ENCODE data around the gene DNAJB6.

Gene DNAJB6

GRCh38 chr7:157438121-157439025 lies 101.6 kb downstream of the DNAJB6 start:
- H3K36me3 ChIP-seq (ENCODE audit: control insufficient read depth in 5 of 5, insufficient read depth in 5 of 5, low read length in 5 of 5): no peaks in the 10 kb centered on the region
- H3K4me1 ChIP-seq (ENCODE audit: control insufficient read depth in 5 of 5, insufficient read depth in 5 of 5, low read length in 5 of 5): no peaks in the 10 kb centered on the region
- no peak overlapping the region for H3K9ac ChIP-seq (ENCODE audit: low read length in 5 of 5)
- no peaks in the 10 kb centered on the region for H3K9me3 ChIP-seq (ENCODE audit: control insufficient read depth in 5 of 5, low read length in 5 of 5)
- H3K4me3 ChIP-seq (ENCODE audit: low read depth in 1 of 5, low read length in 5 of 5): no peak overlapping the region
- H3K27me3 ChIP-seq (ENCODE audit: control insufficient read depth in 5 of 5, insufficient read depth in 4 of 5, low read length in 5 of 5): peaks cover 2 to 11% (median 5%) of the 10 kb centered on the region in 5 donors
- no peak overlapping the region for H3K27ac ChIP-seq (ENCODE audit: low read depth, low read length)

GRCh38 chr7:157439149-157439548 lies 102.3 kb downstream of the DNAJB6 start:
- Histone ChIP-seq H3K27me3 (ENCODE audit: control insufficient read depth in 5 of 5, insufficient read depth in 4 of 5, low read length in 5 of 5) (peaks cover 3 to 11% (median 6%) of the 10 kb centered on the region in 5 donors), H3K4me3 (ENCODE audit: low read depth in 1 of 5, low read length in 5 of 5) (no peak overlapping the region), H3K9ac (ENCODE audit: low read length in 5 of 5) (no peak overlapping the region), H3K9me3 (ENCODE audit: control insufficient read depth in 5 of 5, low read length in 5 of 5) (no peaks in the 10 kb centered on the region), H3K4me1 (ENCODE audit: control insufficient read depth in 5 of 5, insufficient read depth in 5 of 5, low read length in 5 of 5) (no peaks in the 10 kb centered on the region), H3K36me3 (ENCODE audit: control insufficient read depth in 5 of 5, insufficient read depth in 5 of 5, low read length in 5 of 5) (no peaks in the 10 kb centered on the region), H3K27ac (ENCODE audit: low read depth, low read length) (no peak overlapping the region)

- Histone ChIP-seq H3K36me3 (ENCODE audit: control insufficient read depth in 5 of 5, insufficient read depth in 5 of 5, low read length in 5 of 5) (no peaks in the 10 kb centered on the region), H3K4me1 (ENCODE audit: control insufficient read depth in 5 of 5, insufficient read depth in 5 of 5, low read length in 5 of 5) (no peaks in the 10 kb centered on the region), H3K27ac (ENCODE audit: low read depth, low read length) (no peak overlapping the region), H3K9me3 (ENCODE audit: control insufficient read depth in 5 of 5, low read length in 5 of 5) (no peaks in the 10 kb centered on the region), H3K27me3 (ENCODE audit: control insufficient read depth in 5 of 5, insufficient read depth in 4 of 5, low read length in 5 of 5) (peaks cover under 1 to 11% (median 7%) of the 10 kb centered on the region in 5 donors), H3K4me3 (ENCODE audit: low read depth in 1 of 5, low read length in 5 of 5) (no peak overlapping the region), H3K9ac (ENCODE audit: low read length in 5 of 5) (no peak overlapping the region)
Measured at GRCh38 chr7:157439761-157440160, 103.0 kb downstream of the DNAJB6 start.

GRCh38 chr7:157440346-157441022 lies 103.7 kb downstream of the DNAJB6 start:
- no peak overlapping the region for H3K9ac ChIP-seq (ENCODE audit: low read length in 5 of 5)
- peaks cover 0 to 11% (median 7%) of the 10 kb centered on the region in 5 donors for H3K27me3 ChIP-seq (ENCODE audit: control insufficient read depth in 5 of 5, insufficient read depth in 4 of 5, low read length in 5 of 5)
- H3K4me3 ChIP-seq (ENCODE audit: low read depth in 1 of 5, low read length in 5 of 5): no peak overlapping the region
- no peaks in the 10 kb centered on the region for H3K4me1 ChIP-seq (ENCODE audit: control insufficient read depth in 5 of 5, insufficient read depth in 5 of 5, low read length in 5 of 5)
- no peaks in the 10 kb centered on the region for H3K36me3 ChIP-seq (ENCODE audit: control insufficient read depth in 5 of 5, insufficient read depth in 5 of 5, low read length in 5 of 5)
- H3K9me3 ChIP-seq (ENCODE audit: control insufficient read depth in 5 of 5, low read length in 5 of 5): no peaks in the 10 kb centered on the region
- no peak overlapping the region for H3K27ac ChIP-seq (ENCODE audit: low read depth, low read length)

GRCh38 chr7:157441023-157441399 lies 104.2 kb downstream of the DNAJB6 start:
- Histone ChIP-seq H3K4me1 (ENCODE audit: control insufficient read depth in 5 of 5, insufficient read depth in 5 of 5, low read length in 5 of 5) (no peaks in the 10 kb centered on the region), H3K9ac (ENCODE audit: low read length in 5 of 5) (no peak overlapping the region), H3K9me3 (ENCODE audit: control insufficient read depth in 5 of 5, low read length in 5 of 5) (no peaks in the 10 kb centered on the region), H3K27ac (ENCODE audit: low read depth, low read length) (no peak overlapping the region), H3K36me3 (ENCODE audit: control insufficient read depth in 5 of 5, insufficient read depth in 5 of 5, low read length in 5 of 5) (no peaks in the 10 kb centered on the region), H3K4me3 (ENCODE audit: low read depth in 1 of 5, low read length in 5 of 5) (no peak overlapping the region), H3K27me3 (ENCODE audit: control insufficient read depth in 5 of 5, insufficient read depth in 4 of 5, low read length in 5 of 5) (peaks cover 0 to 11% (median 7%) of the 10 kb centered on the region in 5 donors)

GRCh38 chr7:157442456-157442855 lies 105.7 kb downstream of the DNAJB6 start:
- Histone ChIP-seq H3K36me3 (ENCODE audit: control insufficient read depth in 5 of 5, insufficient read depth in 5 of 5, low read length in 5 of 5) (no peaks in the 10 kb centered on the region), H3K4me1 (ENCODE audit: control insufficient read depth in 5 of 5, insufficient read depth in 5 of 5, low read length in 5 of 5) (no peaks in the 10 kb centered on the region), H3K27ac (ENCODE audit: low read depth, low read length) (no peak overlapping the region), H3K9ac (ENCODE audit: low read length in 5 of 5) (no peak overlapping the region), H3K4me3 (ENCODE audit: low read depth in 1 of 5, low read length in 5 of 5) (no peak overlapping the region), H3K9me3 (ENCODE audit: control insufficient read depth in 5 of 5, low read length in 5 of 5) (no peaks in the 10 kb centered on the region), H3K27me3 (ENCODE audit: control insufficient read depth in 5 of 5, insufficient read depth in 4 of 5, low read length in 5 of 5) (peaks cover 0 to 11% (median 7%) of the 10 kb centered on the region in 5 donors)

- no peak overlapping the region for H3K27ac ChIP-seq (ENCODE audit: low read depth, low read length)
- H3K9ac ChIP-seq (ENCODE audit: low read length in 5 of 5): no peak overlapping the region
- no peaks in the 10 kb centered on the region for H3K36me3 ChIP-seq (ENCODE audit: control insufficient read depth in 5 of 5, insufficient read depth in 5 of 5, low read length in 5 of 5)
- no peak overlapping the region for H3K4me3 ChIP-seq (ENCODE audit: low read depth in 1 of 5, low read length in 5 of 5)
- peaks cover 0 to 11% (median 7%) of the 10 kb centered on the region in 5 donors for H3K27me3 ChIP-seq (ENCODE audit: control insufficient read depth in 5 of 5, insufficient read depth in 4 of 5, low read length in 5 of 5)
- H3K9me3 ChIP-seq (ENCODE audit: control insufficient read depth in 5 of 5, low read length in 5 of 5): no peaks in the 10 kb centered on the region
- no peaks in the 10 kb centered on the region for H3K4me1 ChIP-seq (ENCODE audit: control insufficient read depth in 5 of 5, insufficient read depth in 5 of 5, low read length in 5 of 5)
Measured at GRCh38 chr7:157442993-157443831, 106.4 kb downstream of the DNAJB6 start.

GRCh38 chr7:157444011-157444842 lies 107.4 kb downstream of the DNAJB6 start:
- H3K9me3 ChIP-seq (ENCODE audit: control insufficient read depth in 5 of 5, low read length in 5 of 5): no peaks in the 10 kb centered on the region
- H3K36me3 ChIP-seq (ENCODE audit: control insufficient read depth in 5 of 5, insufficient read depth in 5 of 5, low read length in 5 of 5): no peaks in the 10 kb centered on the region
- peaks cover 0 to 10% (median 5%) of the 10 kb centered on the region in 5 donors for H3K27me3 ChIP-seq (ENCODE audit: control insufficient read depth in 5 of 5, insufficient read depth in 4 of 5, low read length in 5 of 5)
- H3K27ac ChIP-seq (ENCODE audit: low read depth, low read length): no peak overlapping the region
- H3K4me3 ChIP-seq (ENCODE audit: low read depth in 1 of 5, low read length in 5 of 5): no peak overlapping the region
- H3K4me1 ChIP-seq (ENCODE audit: control insufficient read depth in 5 of 5, insufficient read depth in 5 of 5, low read length in 5 of 5): no peaks in the 10 kb centered on the region
- no peak overlapping the region for H3K9ac ChIP-seq (ENCODE audit: low read length in 5 of 5)

- Histone ChIP-seq H3K36me3 (ENCODE audit: control insufficient read depth in 5 of 5, insufficient read depth in 5 of 5, low read length in 5 of 5) (no peaks in the 10 kb centered on the region), H3K9me3 (ENCODE audit: control insufficient read depth in 5 of 5, low read length in 5 of 5) (no peaks in the 10 kb centered on the region), H3K27ac (ENCODE audit: low read depth, low read length) (no peak overlapping the region), H3K4me1 (ENCODE audit: control insufficient read depth in 5 of 5, insufficient read depth in 5 of 5, low read length in 5 of 5) (no peaks in the 10 kb centered on the region), H3K27me3 (ENCODE audit: control insufficient read depth in 5 of 5, insufficient read depth in 4 of 5, low read length in 5 of 5) (peaks cover 0 to 10% (median 2%) of the 10 kb centered on the region in 5 donors), H3K9ac (ENCODE audit: low read length in 5 of 5) (no peak overlapping the region), H3K4me3 (ENCODE audit: low read depth in 1 of 5, low read length in 5 of 5) (no peak overlapping the region)
Measured at GRCh38 chr7:157444843-157445135, 108.0 kb downstream of the DNAJB6 start.
